Smooth muscle cell (in vitro differentiated cells): ENCODE results near the gene TMPRSS15. TPM values are rescaled to one million over a fixed set of nuclear protein-coding genes. Genes with fewer than 3 reads are reported as not detected.

ENCODE experiments used
- DNase-seq: peaks from one replicate; lab custom pipeline; 2025; ENCODE audit not compliant: unreplicated experiment; lab: John Stamatoyannopoulos, UW
- H2AFZ ChIP-seq: fragments of 200-600 bp; sonication (generic); 2 replicates; pipeline ENCODE4 v1.6.0; 2016; ENCODE audit warnings: antibody characterized with exemption, low read depth, mild to moderate bottlenecking
- H3F3A ChIP-seq: fragments of 200-600 bp; sonication (generic); 2 replicates; pipeline ENCODE4 v1.6.0; 2017; ENCODE audit warnings: antibody characterized with exemption, low read depth
- H3K27ac ChIP-seq: fragments of 200-600 bp; sonication (generic); 2 replicates; pipeline ENCODE4 v1.5.1; 2016; ENCODE audit warnings: low read depth, mild to moderate bottlenecking
- H3K27me3 ChIP-seq: fragments of 200-600 bp; sonication (generic); 2 replicates; pipeline ENCODE4 v1.6.1; 2016; ENCODE audit warnings: low read depth, mild to moderate bottlenecking
- H3K36me3 ChIP-seq: fragments of 200-600 bp; sonication (generic); 2 replicates; pipeline ENCODE4 v1.5.1; 2016; ENCODE audit warnings: low read depth
- H3K4me1 ChIP-seq: fragments of 200-600 bp; sonication (generic); 2 replicates; pipeline ENCODE4 v1.5.1; 2016; ENCODE audit warnings: low read depth
- H3K4me2 ChIP-seq: fragments of 200-600 bp; sonication (generic); 2 replicates; pipeline ENCODE4 v1.6.0; 2016; ENCODE audit warnings: mild to moderate bottlenecking
- H3K4me3 ChIP-seq: fragments of 200-600 bp; sonication (generic); 2 replicates; pipeline ENCODE4 v1.5.1; 2016; ENCODE audit warnings: mild to moderate bottlenecking
- H3K79me2 ChIP-seq: fragments of 200-600 bp; sonication (generic); 2 replicates; pipeline ENCODE4 v1.6.0; 2016; ENCODE audit warnings: low read depth, mild to moderate bottlenecking
- H3K9ac ChIP-seq: fragments of 200-600 bp; sonication (generic); 2 replicates; pipeline ENCODE4 v1.6.0; 2016; ENCODE audit warnings: low read depth
- H3K9me3 ChIP-seq: fragments of 200-600 bp; sonication (generic); replicated peaks from 2 replicates; pipeline ENCODE4 v1.5.1; 2016; ENCODE audit warnings: low read depth
- H4K20me1 ChIP-seq: fragments of 200-600 bp; sonication (generic); 2 replicates; pipeline ENCODE4 v1.6.0; 2016; ENCODE audit warnings: low read depth
- WGBS: methylation state at CpG from one replicate; pipeline ENCODE4 v1.1.7; 2016; ENCODE audit warnings: low lambda C conversion rate; 5-methylcytosine and 5-hydroxymethylcytosine counted together
- polyA plus RNA-seq: library from polyadenylated mRNA; unstranded; fragments of >200 nt; fragmentation: Nextera tagmentation; extraction: Ambion mirVana; gene quantifications from 2 replicates; pipeline ENCODE4 v1.2.1, GENCODE V29; 2016
- total RNA-seq: library from RNA; depleted of rRNA; stranded (reverse); fragments of >200 nt; gene quantifications from 2 replicates; pipeline ENCODE4 v1.2.3, GENCODE V29; 2014
- TF ChIP-seq, protein P1 (sequence below): fragments of 200-600 bp; sonication (generic); IDR thresholded peaks from 2 replicates; pipeline ENCODE4 v1.5.1; 2017; ENCODE audit warnings: borderline replicate concordance, mild to moderate bottlenecking, antibody characterized with exemption; ENCODE audit not compliant: insufficient read depth, poor library complexity, severe bottlenecking

Gene TMPRSS15
- total and polyA plus RNA-seq, 2 experiments from 2014 or later, result not detected

DNA sequence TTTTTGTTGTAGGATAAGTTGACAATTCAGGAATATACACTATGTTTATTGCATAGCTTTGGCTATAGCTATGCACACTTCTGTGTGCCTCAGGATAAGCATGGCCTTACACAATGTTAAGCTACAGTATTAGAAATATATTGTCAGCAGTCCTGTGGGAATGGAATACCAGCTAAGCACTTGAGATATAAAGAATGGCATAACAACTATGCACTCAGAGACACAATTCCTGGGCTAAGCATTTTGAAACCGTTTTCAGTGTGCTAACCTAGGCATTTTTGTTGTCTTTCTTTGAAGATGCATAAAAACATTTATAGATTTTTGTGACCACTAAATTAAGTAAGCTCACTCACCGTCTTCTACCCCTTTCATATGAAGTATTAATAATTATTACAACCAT is 46.8 kb downstream of the TMPRSS15 start:
- WGBS, result 83% methylated on average over 2 of the region's 2 CpGs
- Histone ChIP-seq H3K9ac (no peak overlapping the region), H3K4me1 (no peaks in the 10 kb centered on the region), H2AFZ (no peak overlapping the region), H3K27ac (no peak overlapping the region), H3K36me3 (no peaks in the 10 kb centered on the region), H3K27me3 (no peaks in the 10 kb centered on the region), H3F3A (no peaks in the 10 kb centered on the region), H4K20me1 (no peaks in the 10 kb centered on the region), H3K4me2 (no peak overlapping the region), H3K9me3 (no peaks in the 10 kb centered on the region), H3K79me2 (no peaks in the 10 kb centered on the region), H3K4me3 (no peak overlapping the region)
- no peak for DNase-seq
- TF ChIP-seq, protein P1, sequence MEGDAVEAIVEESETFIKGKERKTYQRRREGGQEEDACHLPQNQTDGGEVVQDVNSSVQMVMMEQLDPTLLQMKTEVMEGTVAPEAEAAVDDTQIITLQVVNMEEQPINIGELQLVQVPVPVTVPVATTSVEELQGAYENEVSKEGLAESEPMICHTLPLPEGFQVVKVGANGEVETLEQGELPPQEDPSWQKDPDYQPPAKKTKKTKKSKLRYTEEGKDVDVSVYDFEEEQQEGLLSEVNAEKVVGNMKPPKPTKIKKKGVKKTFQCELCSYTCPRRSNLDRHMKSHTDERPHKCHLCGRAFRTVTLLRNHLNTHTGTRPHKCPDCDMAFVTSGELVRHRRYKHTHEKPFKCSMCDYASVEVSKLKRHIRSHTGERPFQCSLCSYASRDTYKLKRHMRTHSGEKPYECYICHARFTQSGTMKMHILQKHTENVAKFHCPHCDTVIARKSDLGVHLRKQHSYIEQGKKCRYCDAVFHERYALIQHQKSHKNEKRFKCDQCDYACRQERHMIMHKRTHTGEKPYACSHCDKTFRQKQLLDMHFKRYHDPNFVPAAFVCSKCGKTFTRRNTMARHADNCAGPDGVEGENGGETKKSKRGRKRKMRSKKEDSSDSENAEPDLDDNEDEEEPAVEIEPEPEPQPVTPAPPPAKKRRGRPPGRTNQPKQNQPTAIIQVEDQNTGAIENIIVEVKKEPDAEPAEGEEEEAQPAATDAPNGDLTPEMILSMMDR, result no peak

DNA sequence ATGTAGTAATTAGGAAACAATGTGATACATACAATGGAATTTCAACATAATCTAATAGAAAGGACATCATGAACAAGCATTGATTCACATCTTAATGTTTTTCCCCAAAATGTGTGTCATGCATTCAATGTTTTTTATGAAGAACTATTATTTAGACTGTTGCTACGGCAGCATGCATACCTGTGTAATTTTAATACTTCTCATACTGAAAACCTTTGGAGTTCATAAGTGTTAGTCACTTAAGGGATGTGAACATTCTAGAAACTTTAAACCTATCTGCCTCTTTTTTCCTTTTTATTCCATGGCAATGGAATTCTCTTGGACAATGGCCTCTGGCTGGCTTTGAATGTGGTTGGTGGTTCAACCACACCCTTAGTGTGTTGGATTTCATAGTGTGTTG is 48.6 kb downstream of the TMPRSS15 start:
- H3K9ac ChIP-seq, result no peak overlapping the region
- H3K4me3 ChIP-seq, result no peak overlapping the region
- WGBS, result 88% methylated on average over 1 of the region's 1 CpG
- H3K4me2 ChIP-seq, result no peak overlapping the region
- no peak for DNase-seq
- no peaks in the 10 kb centered on the region for H3K27me3 ChIP-seq
- H2AFZ ChIP-seq, result no peak overlapping the region
- H3K9me3 ChIP-seq, result no peaks in the 10 kb centered on the region
- no peaks in the 10 kb centered on the region for H3K4me1 ChIP-seq
- no peaks in the 10 kb centered on the region for H3K36me3 ChIP-seq
- H3K79me2 ChIP-seq, result no peaks in the 10 kb centered on the region
- TF ChIP-seq, protein P1, result no peak
- H3K27ac ChIP-seq, result no peak overlapping the region
- H3F3A ChIP-seq, result no peaks in the 10 kb centered on the region
- H4K20me1 ChIP-seq, result no peaks in the 10 kb centered on the region

DNA sequence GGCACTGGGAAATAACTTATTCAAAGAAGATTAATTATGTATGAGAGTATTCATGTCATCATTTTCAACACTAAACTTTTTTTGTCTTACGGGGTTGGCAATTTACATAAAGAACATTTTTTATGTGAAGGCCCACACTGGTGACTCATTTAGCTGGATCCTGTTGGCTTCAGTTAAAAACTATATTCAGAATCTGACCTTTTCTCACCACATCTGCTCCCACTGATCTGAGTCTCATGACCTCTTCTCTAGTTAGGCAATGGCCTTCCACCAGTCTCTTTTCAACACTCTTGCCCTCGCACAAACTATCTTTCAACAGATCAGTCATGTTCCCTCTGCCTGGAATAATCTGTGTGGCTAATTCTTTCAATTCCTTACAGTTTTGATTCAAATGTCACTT is 53.4 kb downstream of the TMPRSS15 start:
- Histone ChIP-seq H3F3A (no peaks in the 10 kb centered on the region), H3K27ac (no peak overlapping the region)

DNA sequence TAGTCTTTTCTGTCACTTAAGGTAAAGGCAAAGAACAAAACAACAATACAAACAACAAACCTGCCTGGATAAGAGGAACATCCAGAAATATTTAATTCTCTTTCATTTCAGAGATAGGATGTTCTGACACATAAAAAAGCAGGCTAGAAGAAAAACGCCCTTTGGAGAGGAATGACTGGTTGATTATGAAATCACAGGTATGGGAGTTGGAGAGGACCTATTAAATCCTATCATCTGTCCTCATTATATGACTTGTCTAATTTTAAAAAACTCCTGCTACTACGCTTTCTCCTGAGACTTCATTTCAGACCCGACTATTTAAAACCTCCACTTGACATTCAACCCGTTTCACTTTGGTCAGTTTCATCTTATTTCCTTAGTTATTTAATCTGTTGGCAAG is 54.1 kb downstream of the TMPRSS15 start:
- Histone ChIP-seq H3K27ac (no peak overlapping the region), H3F3A (no peaks in the 10 kb centered on the region), H3K9ac (no peak overlapping the region), H3K4me1 (no peaks in the 10 kb centered on the region), H3K36me3 (no peaks in the 10 kb centered on the region), H3K9me3 (no peaks in the 10 kb centered on the region), H3K27me3 (no peaks in the 10 kb centered on the region), H2AFZ (no peak overlapping the region), H3K4me3 (no peak overlapping the region), H4K20me1 (no peaks in the 10 kb centered on the region), H3K4me2 (no peak overlapping the region), H3K79me2 (no peaks in the 10 kb centered on the region)
- no peak for DNase-seq
- WGBS, result 89% methylated on average over 4 of the region's 4 CpGs
- TF ChIP-seq, protein P1, result no peak

More for the DNA sequence above, 53.4 kb downstream of the TMPRSS15 start:
- Histone ChIP-seq H4K20me1 (no peaks in the 10 kb centered on the region), H3K4me2 (no peak overlapping the region), H3K36me3 (no peaks in the 10 kb centered on the region), H3K27me3 (no peaks in the 10 kb centered on the region), H3K9ac (no peak overlapping the region), H3K79me2 (no peaks in the 10 kb centered on the region), H3K9me3 (no peaks in the 10 kb centered on the region), H3K4me3 (no peak overlapping the region), H3K4me1 (no peaks in the 10 kb centered on the region), H2AFZ (no peak overlapping the region)
- TF ChIP-seq, protein P1, result no peak
- WGBS, result 33% methylated on average over 2 of the region's 2 CpGs
- no peak for DNase-seq
